PC-3 (cell line): ENCODE measurements around the gene RUVBL2.

Source experiments
- EZH2 ChIP-seq: fragments of 300-600 bp; sonication (generic); IDR thresholded peaks from one replicate; pipeline ENCODE4 v1.6.1; 2017; ENCODE audit warnings: antibody characterized with exemption, mild to moderate bottlenecking, low read length; ENCODE audit not compliant: unreplicated experiment
- TF ChIP-seq, protein P1 (sequence below): fragments of 300-600 bp; sonication (generic); conservative IDR thresholded peaks from 2 replicates; pipeline ENCODE4 v1.5.1; 2017; ENCODE audit warnings: antibody characterized with exemption, low read depth, mild to moderate bottlenecking, low read length

- no peak for TF ChIP-seq EZH2
- TF ChIP-seq, protein P1, sequence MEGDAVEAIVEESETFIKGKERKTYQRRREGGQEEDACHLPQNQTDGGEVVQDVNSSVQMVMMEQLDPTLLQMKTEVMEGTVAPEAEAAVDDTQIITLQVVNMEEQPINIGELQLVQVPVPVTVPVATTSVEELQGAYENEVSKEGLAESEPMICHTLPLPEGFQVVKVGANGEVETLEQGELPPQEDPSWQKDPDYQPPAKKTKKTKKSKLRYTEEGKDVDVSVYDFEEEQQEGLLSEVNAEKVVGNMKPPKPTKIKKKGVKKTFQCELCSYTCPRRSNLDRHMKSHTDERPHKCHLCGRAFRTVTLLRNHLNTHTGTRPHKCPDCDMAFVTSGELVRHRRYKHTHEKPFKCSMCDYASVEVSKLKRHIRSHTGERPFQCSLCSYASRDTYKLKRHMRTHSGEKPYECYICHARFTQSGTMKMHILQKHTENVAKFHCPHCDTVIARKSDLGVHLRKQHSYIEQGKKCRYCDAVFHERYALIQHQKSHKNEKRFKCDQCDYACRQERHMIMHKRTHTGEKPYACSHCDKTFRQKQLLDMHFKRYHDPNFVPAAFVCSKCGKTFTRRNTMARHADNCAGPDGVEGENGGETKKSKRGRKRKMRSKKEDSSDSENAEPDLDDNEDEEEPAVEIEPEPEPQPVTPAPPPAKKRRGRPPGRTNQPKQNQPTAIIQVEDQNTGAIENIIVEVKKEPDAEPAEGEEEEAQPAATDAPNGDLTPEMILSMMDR = no peak
Observed at GRCh38 chr19:48992581-48993174, 1.0 kb upstream of the RUVBL2 start.
